GM12878 (cell line): ENCODE results near the gene HSD11B1L. TPM values are rescaled to one million over a fixed set of nuclear protein-coding genes. Genes with fewer than 3 reads are reported as not detected.

Source experiments
- ATAC-seq: fragments of 200-7000 bp; cut with Tn5 transposase; 3 replicates; pipeline ENCODE4 v1.9.1; 2020; ENCODE audit warnings: mild to moderate bottlenecking, moderate library complexity
- BruUV-seq: library from RNA; stranded (reverse); fragments of 400-500 nt; replicated peaks from 2 replicates; lab custom pipeline; 2021; lab: Mats Ljungman, UMichigan
- CTCF ChIA-PET: fragments of 300-600 bp; sonication (Branson Sonifier 250); formaldehyde crosslinking; extraction: SDS; loops from one replicate; lab custom pipeline; 2021; ENCODE audit warnings: inconsistent platforms; lab: Yijun Ruan, JAX
- POLR2A ChIA-PET: fragments of 350-600 bp; formaldehyde crosslinking; extraction: SDS; loops from one replicate; lab custom pipeline; 2021; ENCODE audit warnings: inconsistent platforms; lab: Charles Lee
- RAD21 ChIA-PET: fragments of 300-600 bp; sonication (Branson Sonifier 250); formaldehyde crosslinking; loops from one replicate; lab custom pipeline; 2023; ENCODE audit warnings: antibody characterized with exemption; ENCODE audit not compliant: unreplicated experiment; lab: Charles Lee
- SMC1A ChIA-PET: fragments of 300-600 bp; sonication (Branson Sonifier 250); formaldehyde crosslinking; loops from one replicate; lab custom pipeline; 2023; ENCODE audit not compliant: unreplicated experiment, uncharacterized antibody; lab: Charles Lee
- DNase-seq: peaks from one replicate; pipeline ENCODE4 v3.0.0-alpha.2; 2011; ENCODE audit warnings: low read depth, low spot score
- FAIRE-seq: peaks from 3 replicates; lab custom pipeline; 2011; peaks lifted over from hg19 to GRCh38; lab: Jason Lieb, UNC
- H2AFZ ChIP-seq: 2 replicates; pipeline ENCODE4 v1.6.0; 2011; ENCODE audit warnings: low read depth, low read length, control low read depth; ENCODE audit not compliant: control insufficient read depth
- H3K27ac ChIP-seq: 2 replicates; pipeline ENCODE4 v1.5.1; 2011; ENCODE audit warnings: control low read depth; ENCODE audit not compliant: control insufficient read depth, insufficient read depth
- H3K27me3 ChIP-seq, 2 experiments: replicated peaks in 1 of 2; 2 replicates each; pipeline versions ENCODE4 v1.6.0 to v1.6.1; 2011; ENCODE audit warnings: low read length in 1 of 2; ENCODE audit not compliant: control insufficient read depth in 2 of 2, insufficient read depth in 2 of 2
- H3K36me3 ChIP-seq, 2 experiments: 2 replicates each; pipeline ENCODE4 v1.5.1; 2011; ENCODE audit warnings: low read length in 1 of 2; ENCODE audit not compliant: control insufficient read depth in 2 of 2, insufficient read depth in 2 of 2
- H3K4me1 ChIP-seq: 2 replicates; pipeline ENCODE4 v1.6.1; 2011; ENCODE audit warnings: mild to moderate bottlenecking, low read length, moderate library complexity, mixed read lengths; ENCODE audit not compliant: control insufficient read depth, insufficient read depth
- H3K4me2 ChIP-seq: 2 replicates; pipeline ENCODE4 v1.6.0; 2011; ENCODE audit warnings: control low read depth; ENCODE audit not compliant: control insufficient read depth, insufficient read depth
- H3K4me3 ChIP-seq: fragments of 200-600 bp; sonication (generic); 2 replicates; pipeline ENCODE4 v1.5.1; 2016
- H3K79me2 ChIP-seq: 2 replicates; pipeline ENCODE4 v1.6.0; 2011; ENCODE audit warnings: low read length; ENCODE audit not compliant: control insufficient read depth, insufficient read depth
- H3K9ac ChIP-seq: 2 replicates; pipeline ENCODE4 v1.8.0; 2011; ENCODE audit warnings: low read length, control low read depth, mixed read lengths; ENCODE audit not compliant: control insufficient read depth, insufficient read depth
- H3K9me3 ChIP-seq: replicated peaks from 3 replicates; pipeline ENCODE4 v1.5.1; 2011; ENCODE audit warnings: mild to moderate bottlenecking, low read length; ENCODE audit not compliant: control insufficient read depth, insufficient read depth
- H4K20me1 ChIP-seq: 2 replicates; pipeline ENCODE4 v1.6.0; 2011; ENCODE audit not compliant: control insufficient read depth, insufficient read depth
- BHLHE40 ChIP-seq, 2 experiments: fragments of 450-650 bp in 1 of 2; IDR thresholded peaks; 2 replicates each; pipeline ENCODE4 v1.6.1; 2011 to 2017; ENCODE audit warnings: low read depth in 2 of 2, borderline replicate concordance in 1 of 2, improper control_type of control experiment in 1 of 2, low read length in 1 of 2, mild to moderate bottlenecking in 1 of 2
- KLF5 ChIP-seq: fragments of 450-650 bp; IDR thresholded peaks from 2 replicates; pipeline ENCODE4 v1.6.1; 2014; ENCODE audit warnings: mild to moderate bottlenecking; ENCODE audit not compliant: partially characterized antibody
- MEF2A ChIP-seq: IDR thresholded peaks from 2 replicates; pipeline ENCODE4 v1.6.1; 2011; ENCODE audit warnings: low read depth, mild to moderate bottlenecking, low read length, moderate library complexity; ENCODE audit not compliant: insufficient read depth
- POU2F2 ChIP-seq: IDR thresholded peaks from 3 replicates; pipeline ENCODE4 v1.6.1; 2011; ENCODE audit warnings: low read depth, mild to moderate bottlenecking, low read length, borderline replicate concordance
- RAD21 ChIP-seq: IDR thresholded peaks from 2 replicates; pipeline ENCODE4 v1.6.1; 2011; ENCODE audit warnings: mild to moderate bottlenecking, low read depth, low read length, moderate library complexity; ENCODE audit not compliant: insufficient read depth
- SMARCA5 ChIP-seq: fragments of 450-650 bp; IDR thresholded peaks from 2 replicates; pipeline ENCODE4 v1.6.1; 2017; ENCODE audit warnings: mild to moderate bottlenecking
- ZBTB33 ChIP-seq: fragments of 450-650 bp; IDR thresholded peaks from 2 replicates; pipeline ENCODE4 v1.6.1; 2017; ENCODE audit warnings: mild to moderate bottlenecking
- ZNF274 ChIP-seq: IDR thresholded peaks from one replicate; pipeline ENCODE4 v1.8.0; 2011; ENCODE audit not compliant: insufficient read length, insufficient read depth
- WGBS: methylation state at CpG from one replicate; pipeline ENCODE4 v1.1.6; 2016; ENCODE audit warnings: low lambda C conversion rate; ENCODE audit not compliant: insufficient replicate concordance, insufficient coverage; ENCODE audit errors: missing lambda C conversion rate; 5-methylcytosine and 5-hydroxymethylcytosine counted together
- in situ Hi-C: fragments of 300-500 bp; cut with MboI; formaldehyde crosslinking; loops from 9 replicates; pipeline ENCODE4 v1.14.3; 2018; ENCODE audit warnings: mixed read lengths
- intact Hi-C: fragments of 100-400 bp; cut with micrococcal nuclease; formaldehyde crosslinking; loops from one replicate; pipeline ENCODE4 v1.14.2; 2022; ENCODE audit not compliant: unreplicated experiment
- polyA plus RNA-seq, 11 experiments: library from polyadenylated mRNA; depleted of rRNA in 4 of 11; unstranded in 6 of 11; stranded (reverse) in 5 of 11; fragments of >200 nt; fragmentation: Nextera tagmentation in 4 of 11; fragmentation: Illumina TruSeq in 1 of 11; extraction: Ambion mirVana in 4 of 11; extraction: Trizol in 1 of 11; gene quantifications; 1 replicate in 1 of 11; 2 replicates in 10 of 11; pipeline versions ENCODE4 v1.2.1 to v1.2.3, GENCODE V29; 2011 to 2016; ENCODE audit warnings: inconsistent platforms in 2 of 11, missing spikeins in 2 of 11, low read depth in 1 of 11
- total RNA-seq, 4 experiments: library from RNA; depleted of rRNA in 3 of 4; stranded (reverse); fragments of >200 nt in 3 of 4; fragmentation: Illumina TruSeq in 1 of 4; extraction: Trizol in 1 of 4; gene quantifications; 2 replicates each; pipeline versions ENCODE4 v1.2.1 to v1.2.3, GENCODE V29; 2013 to 2021
- TF ChIP-seq, protein P1 (sequence below): fragments of 450-650 bp; IDR thresholded peaks from 2 replicates; pipeline ENCODE4 v1.6.1; 2018; ENCODE audit warnings: borderline replicate concordance, mild to moderate bottlenecking; ENCODE audit not compliant: partially characterized antibody

Gene HSD11B1L
- total and polyA plus RNA-seq, 10 of the 15 experiments (the other 5 are each of a cell fraction or from before 2014, with no cell fraction given), result 0.29 to 1.8 (median 1.1) TPM; not detected in 1

- Histone ChIP-seq H3K36me3 (peaks cover 36 to 53% of the 10 kb centered on the region in 2 experiments), H3K27me3 (no peaks in the 10 kb centered on the region), H3K4me2 (no peak overlapping the region), H3K27ac (no peak overlapping the region), H3K79me2 (no peaks in the 10 kb centered on the region), H2AFZ (no peak overlapping the region), H3K9me3 (no peaks in the 10 kb centered on the region), H3K4me3 (no peak overlapping the region), H3K9ac (no peak overlapping the region), H4K20me1 (no peaks in the 10 kb centered on the region; the same call in 1 of the 2 replicates), H3K4me1 (peaks cover 3% of the 10 kb centered on the region; the same call in 1 of the 2 replicates)
- in situ Hi-C loops, result no loop called here
- CTCF ChIA-PET, result interaction anchor here (1.3 to 1.7 kb wide), 2 partner anchors 10 to 31 kb away, joined by 3 read pairs; no protein-coding TSS in a partner anchor
- TF ChIP-seq SMARCA5 (no peak), RAD21 (no peak), KLF5 (no peak), MEF2A (no peak), POU2F2 (no peak)
- WGBS, result 50% methylated on average over 2 of the region's 2 CpGs
- POLR2A ChIA-PET, result interaction anchor here (1.1 kb wide), 1 partner anchor 42 kb away, joined by 4 read pairs; the partner anchor contains the start of genes SAFB and SAFB2
- SMC1A ChIA-PET, result no interaction called here
- intact Hi-C loops, result no loop called here
- no peak for FAIRE-seq
- no peak for ATAC-seq
- TSS peak; percentile 29 for BruUV-seq
- RAD21 ChIA-PET, result no interaction called here
- DNase-seq, result no peak
Measured at GRCh38 chr19:5664515-5664914, 16.3 kb upstream of the HSD11B1L start.

DNA sequence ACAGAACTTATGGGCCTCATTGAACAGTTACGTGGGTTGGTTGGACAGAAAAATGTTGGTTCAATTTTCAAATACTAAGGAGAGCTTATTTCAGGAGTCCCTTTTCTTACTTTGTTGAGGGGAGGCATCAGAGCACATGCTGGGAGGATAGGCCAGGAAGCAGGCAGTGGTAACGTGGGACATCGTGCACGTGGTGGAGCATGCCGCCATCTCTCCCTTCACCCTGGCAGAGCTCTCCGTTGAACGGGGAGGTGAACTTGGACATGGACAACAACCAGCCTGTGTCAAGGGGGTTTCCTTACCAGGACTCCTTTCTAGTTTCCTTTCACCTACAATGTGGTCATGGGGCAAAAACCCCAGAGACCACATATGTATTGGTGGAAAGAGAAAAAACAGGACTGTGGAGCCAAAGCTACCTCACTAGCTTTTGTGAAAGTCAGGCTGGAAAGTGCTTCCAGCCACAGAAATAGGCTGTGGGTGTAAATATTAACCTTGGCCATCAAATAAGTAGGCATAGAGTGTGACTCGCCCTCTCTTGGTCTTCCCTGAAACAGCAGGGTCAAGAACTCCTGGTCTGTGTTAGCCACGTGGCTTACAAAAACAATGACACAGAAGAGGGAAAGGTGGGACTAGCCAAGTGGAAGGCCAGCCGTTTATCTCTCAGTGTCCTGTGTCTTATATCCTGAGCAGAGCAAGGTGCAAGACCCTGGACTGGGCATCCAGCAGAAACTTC lies 14.9 kb upstream of the HSD11B1L start:
- BruUV-seq, result no TSS peak
- FAIRE-seq (no peak), DNase-seq (peak; percentile 20), ATAC-seq (peak; percentile 82)
- intact Hi-C loops, result no loop called here
- POLR2A ChIA-PET, result no interaction called here
- H3K4me3 ChIP-seq, result no peak overlapping the region
- H3K27ac ChIP-seq, result no peak overlapping the region
- CTCF ChIA-PET, result interaction anchor here (0.6 to 1.7 kb wide), 4 partner anchors 11 to 129 kb away, joined by 3 read pairs; no protein-coding TSS in a partner anchor
- H2AFZ ChIP-seq, result no peak overlapping the region
- peaks cover 3% of the 10 kb centered on the region; the same call in 1 of the 2 replicates for H3K4me1 ChIP-seq
- no peak overlapping the region for H3K4me2 ChIP-seq
- RAD21 ChIA-PET, result no interaction called here
- H3K9ac ChIP-seq, result no peak overlapping the region
- H3K79me2 ChIP-seq, result no peaks in the 10 kb centered on the region
- WGBS, result 61% methylated on average over 10 of the region's 10 CpGs
- no peaks in the 10 kb centered on the region for H3K9me3 ChIP-seq
- H3K36me3 ChIP-seq, result peaks cover 32 to 56% of the 10 kb centered on the region in 2 experiments
- no peaks in the 10 kb centered on the region; the same call in 1 of the 2 replicates for H4K20me1 ChIP-seq
- SMC1A ChIA-PET, result interaction anchor here (0.7 to 1.2 kb wide), 2 partner anchors 9 to 45 kb away, joined by 3 read pairs; no protein-coding TSS in a partner anchor
- in situ Hi-C loops, result no loop called here
- H3K27me3 ChIP-seq, result no peaks in the 10 kb centered on the region
- no peak for TF ChIP-seq ZNF274
- TF ChIP-seq, protein P1, sequence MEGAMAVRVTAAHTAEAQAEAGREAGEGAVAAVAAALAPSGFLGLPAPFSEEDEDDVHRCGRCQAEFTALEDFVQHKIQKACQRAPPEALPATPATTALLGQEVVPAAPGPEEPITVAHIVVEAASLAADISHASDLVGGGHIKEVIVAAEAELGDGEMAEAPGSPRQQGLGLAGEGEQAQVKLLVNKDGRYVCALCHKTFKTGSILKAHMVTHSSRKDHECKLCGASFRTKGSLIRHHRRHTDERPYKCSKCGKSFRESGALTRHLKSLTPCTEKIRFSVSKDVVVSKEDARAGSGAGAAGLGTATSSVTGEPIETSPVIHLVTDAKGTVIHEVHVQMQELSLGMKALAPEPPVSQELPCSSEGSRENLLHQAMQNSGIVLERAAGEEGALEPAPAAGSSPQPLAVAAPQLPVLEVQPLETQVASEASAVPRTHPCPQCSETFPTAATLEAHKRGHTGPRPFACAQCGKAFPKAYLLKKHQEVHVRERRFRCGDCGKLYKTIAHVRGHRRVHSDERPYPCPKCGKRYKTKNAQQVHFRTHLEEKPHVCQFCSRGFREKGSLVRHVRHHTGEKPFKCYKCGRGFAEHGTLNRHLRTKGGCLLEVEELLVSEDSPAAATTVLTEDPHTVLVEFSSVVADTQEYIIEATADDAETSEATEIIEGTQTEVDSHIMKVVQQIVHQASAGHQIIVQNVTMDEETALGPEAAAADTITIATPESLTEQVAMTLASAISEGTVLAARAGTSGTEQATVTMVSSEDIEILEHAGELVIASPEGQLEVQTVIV, result no peak
- no peak for TF ChIP-seq ZBTB33
- TF ChIP-seq BHLHE40 (IDR thresholded peaks at IDR 0.05; ENCODE audit: borderline replicate concordance in 1 of 2, low read depth in 2 of 2, low read length in 1 of 2), result peak in 1 of 2 experiments; percentile 5; a peak in 1 of 4 replicates
